HepG2 (cell line): ENCODE results near the gene TRIP6. TPM values are rescaled to one million over a fixed set of nuclear protein-coding genes. Genes with fewer than 3 reads are reported as not detected.
A peak's percentile ranks its signal among the peaks of the same experiment; 100 is the strongest.

ENCODE experiments used
- CC2D1A ChIP-seq: sonication (generic); formaldehyde crosslinking; IDR thresholded peaks from 2 replicates; pipeline ENCODE4 v1.8.1; 2023; ENCODE audit warnings: mild to moderate bottlenecking, missing genetic modification reagents
- DPF2 ChIP-seq: sonication (generic); formaldehyde crosslinking; IDR thresholded peaks from 2 replicates; pipeline ENCODE4 v1.4.0; 2020; ENCODE audit warnings: mild to moderate bottlenecking, low read depth, missing genetic modification reagents, borderline replicate concordance
- POGZ ChIP-seq: sonication (generic); formaldehyde crosslinking; IDR thresholded peaks from 2 replicates; pipeline ENCODE4 v1.4.0; 2020; ENCODE audit warnings: mild to moderate bottlenecking, missing genetic modification reagents
- SNAI1 ChIP-seq: sonication (generic); formaldehyde crosslinking; IDR thresholded peaks from 2 replicates; pipeline ENCODE4 v1.5.0; 2020; ENCODE audit warnings: mild to moderate bottlenecking, missing genetic modification reagents, borderline replicate concordance
- U2AF2 ChIP-seq: fragments of 200-400 bp; formaldehyde crosslinking; IDR thresholded peaks from 2 replicates; pipeline ENCODE4 v1.6.1; 2017; ENCODE audit warnings: low read depth, mild to moderate bottlenecking, low read length
- ZNF766 ChIP-seq: sonication (generic); formaldehyde crosslinking; IDR thresholded peaks from 2 replicates; pipeline ENCODE4 v1.5.0; 2020; ENCODE audit warnings: missing genetic modification reagents, borderline replicate concordance
- ZNF772 ChIP-seq: sonication (generic); formaldehyde crosslinking; IDR thresholded peaks from 2 replicates; pipeline ENCODE4 v1.5.0; 2020; ENCODE audit warnings: mild to moderate bottlenecking, missing genetic modification reagents
- polyA plus RNA-seq, 8 experiments: library from polyadenylated mRNA; depleted of rRNA in 3 of 8; stranded (reverse) in 7 of 8; unstranded in 1 of 8; fragments of >200 nt; fragmentation: Illumina TruSeq in 4 of 8; extraction: Trizol in 4 of 8; gene quantifications; 2 replicates each; pipeline versions ENCODE4 v1.2.1 to v1.2.3, GENCODE V29; 2011 to 2016; ENCODE audit warnings: low read depth in 4 of 8, missing spikeins in 1 of 8, mixed read lengths in 1 of 8; ENCODE audit not compliant: insufficient read depth in 1 of 8
- total RNA-seq, 5 experiments: library from RNA; depleted of rRNA; stranded (reverse); fragments of >200 nt; fragmentation: Illumina TruSeq; extraction: Trizol; gene quantifications; 2 replicates each; pipeline ENCODE4 v1.2.3, GENCODE V29; 2016; ENCODE audit warnings: low read depth in 1 of 5
- TF ChIP-seq, protein P1 (sequence below): sonication (generic); formaldehyde crosslinking; IDR thresholded peaks from 2 replicates; pipeline ENCODE4 v1.4.0; 2020; ENCODE audit warnings: missing genetic modification reagents, mild to moderate bottlenecking, borderline replicate concordance
- TF ChIP-seq, protein P2 (sequence below): IDR thresholded peaks from 2 replicates; pipeline ENCODE4 v1.6.1; 2016; ENCODE audit warnings: missing genetic modification reagents, missing compliant biosample characterization

TRIP6 gene
- total and polyA plus RNA-seq, 2 of the 13 experiments (the other 11 are each of a cell fraction or from before 2014, with no cell fraction given): 0.34 to 0.38 TPM

DNA sequence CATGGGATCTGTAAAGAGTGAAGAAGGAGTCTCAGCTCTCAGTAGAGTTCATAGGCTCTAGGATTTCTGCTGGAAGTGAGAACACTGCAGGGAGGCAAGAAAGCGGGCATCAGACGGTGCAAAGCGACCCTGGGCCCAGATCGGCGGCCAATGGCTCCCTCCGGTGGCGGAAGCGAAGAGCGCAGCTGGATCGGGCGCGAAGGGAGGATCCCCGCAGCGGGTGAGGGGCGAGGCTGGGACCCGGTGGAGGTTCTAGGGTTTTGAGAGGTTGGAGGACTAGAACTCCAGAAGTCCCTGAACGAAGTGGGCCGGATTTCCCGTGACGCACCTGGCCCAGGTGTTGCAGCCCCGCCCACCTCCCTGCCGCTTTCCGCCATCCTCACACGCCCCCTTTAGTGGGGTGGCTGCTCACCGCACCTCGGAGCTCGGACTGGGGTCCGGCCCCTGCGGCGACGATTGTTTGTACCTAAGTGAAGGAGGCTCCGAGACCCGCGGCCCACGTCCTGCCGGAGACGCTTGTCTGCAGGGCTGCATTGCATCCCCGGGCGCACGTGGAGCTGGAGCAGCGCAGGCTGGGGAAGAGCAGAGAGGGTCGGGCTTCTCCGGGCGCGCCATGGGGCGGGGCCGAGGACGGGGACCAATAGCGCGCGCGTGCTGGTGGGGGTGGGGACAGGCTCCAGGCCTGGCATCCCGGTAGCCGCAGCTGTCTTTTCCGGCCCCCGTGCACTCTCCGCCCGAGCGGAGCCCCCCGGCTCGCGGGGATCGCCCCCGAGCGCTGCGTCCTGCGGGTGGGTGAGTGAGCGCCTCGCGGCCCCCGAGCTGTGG is 14.9 kb upstream of the TRIP6 start, which contains the start of gene SLC12A9 (continued):
- TF ChIP-seq, protein P1, sequence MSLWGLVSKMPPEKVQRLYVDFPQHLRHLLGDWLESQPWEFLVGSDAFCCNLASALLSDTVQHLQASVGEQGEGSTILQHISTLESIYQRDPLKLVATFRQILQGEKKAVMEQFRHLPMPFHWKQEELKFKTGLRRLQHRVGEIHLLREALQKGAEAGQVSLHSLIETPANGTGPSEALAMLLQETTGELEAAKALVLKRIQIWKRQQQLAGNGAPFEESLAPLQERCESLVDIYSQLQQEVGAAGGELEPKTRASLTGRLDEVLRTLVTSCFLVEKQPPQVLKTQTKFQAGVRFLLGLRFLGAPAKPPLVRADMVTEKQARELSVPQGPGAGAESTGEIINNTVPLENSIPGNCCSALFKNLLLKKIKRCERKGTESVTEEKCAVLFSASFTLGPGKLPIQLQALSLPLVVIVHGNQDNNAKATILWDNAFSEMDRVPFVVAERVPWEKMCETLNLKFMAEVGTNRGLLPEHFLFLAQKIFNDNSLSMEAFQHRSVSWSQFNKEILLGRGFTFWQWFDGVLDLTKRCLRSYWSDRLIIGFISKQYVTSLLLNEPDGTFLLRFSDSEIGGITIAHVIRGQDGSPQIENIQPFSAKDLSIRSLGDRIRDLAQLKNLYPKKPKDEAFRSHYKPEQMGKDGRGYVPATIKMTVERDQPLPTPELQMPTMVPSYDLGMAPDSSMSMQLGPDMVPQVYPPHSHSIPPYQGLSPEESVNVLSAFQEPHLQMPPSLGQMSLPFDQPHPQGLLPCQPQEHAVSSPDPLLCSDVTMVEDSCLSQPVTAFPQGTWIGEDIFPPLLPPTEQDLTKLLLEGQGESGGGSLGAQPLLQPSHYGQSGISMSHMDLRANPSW (CRISPR knock-in tag): no peak
- no peak for TF ChIP-seq CC2D1A (CRISPR knock-in tag)
- no peak for TF ChIP-seq ZNF766 (CRISPR knock-in tag)
- 0 out of 2 replicates have a peak, but pooled peaks have one; percentile 62 for TF ChIP-seq ZNF772
- TF ChIP-seq DPF2 (CRISPR knock-in tag): no peak
- TF ChIP-seq, protein P2, sequence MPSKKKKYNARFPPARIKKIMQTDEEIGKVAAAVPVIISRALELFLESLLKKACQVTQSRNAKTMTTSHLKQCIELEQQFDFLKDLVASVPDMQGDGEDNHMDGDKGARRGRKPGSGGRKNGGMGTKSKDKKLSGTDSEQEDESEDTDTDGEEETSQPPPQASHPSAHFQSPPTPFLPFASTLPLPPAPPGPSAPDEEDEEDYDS (CRISPR knock-in tag): no peak
- no peak for TF ChIP-seq U2AF2
- no peak for TF ChIP-seq POGZ (CRISPR knock-in tag)
- no peak for TF ChIP-seq SNAI1 (CRISPR knock-in tag)
